PC-9 (cell line): Measurements from ENCODE around the gene SP1.

Source experiments
- EZH2 ChIP-seq: fragments of 200-600 bp; sonication (generic); IDR thresholded peaks from 2 replicates; pipeline ENCODE4 v1.8.0; 2017; ENCODE audit warnings: antibody characterized with exemption, low read depth
- TF ChIP-seq, protein P1 (sequence below): fragments of 200-600 bp; sonication (generic); conservative IDR thresholded peaks from 2 replicates; pipeline ENCODE4 v1.6.1; 2017; ENCODE audit warnings: mixed run types, antibody characterized with exemption, mild to moderate bottlenecking, moderate library complexity

DNA sequence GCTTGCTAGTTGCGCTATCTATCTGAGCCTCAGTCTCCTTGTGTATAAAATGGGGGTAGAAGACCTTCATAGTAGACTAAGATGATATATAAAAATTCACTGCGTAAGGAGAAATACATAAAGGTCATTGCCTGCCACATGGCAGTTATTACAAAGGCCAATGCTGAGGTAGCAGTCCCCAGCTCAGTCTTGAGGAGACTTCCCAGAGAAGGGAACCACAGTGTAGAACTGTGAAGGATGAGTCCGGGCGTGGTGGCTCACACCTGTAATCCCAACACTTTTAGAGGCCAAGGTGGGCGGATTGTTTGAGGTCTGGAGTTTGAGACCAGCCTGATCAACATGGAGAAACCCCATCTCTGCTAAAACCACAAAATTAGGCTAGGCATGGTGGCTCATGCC, 26.7 kb upstream of the SP1 start:
- TF ChIP-seq, protein P1, sequence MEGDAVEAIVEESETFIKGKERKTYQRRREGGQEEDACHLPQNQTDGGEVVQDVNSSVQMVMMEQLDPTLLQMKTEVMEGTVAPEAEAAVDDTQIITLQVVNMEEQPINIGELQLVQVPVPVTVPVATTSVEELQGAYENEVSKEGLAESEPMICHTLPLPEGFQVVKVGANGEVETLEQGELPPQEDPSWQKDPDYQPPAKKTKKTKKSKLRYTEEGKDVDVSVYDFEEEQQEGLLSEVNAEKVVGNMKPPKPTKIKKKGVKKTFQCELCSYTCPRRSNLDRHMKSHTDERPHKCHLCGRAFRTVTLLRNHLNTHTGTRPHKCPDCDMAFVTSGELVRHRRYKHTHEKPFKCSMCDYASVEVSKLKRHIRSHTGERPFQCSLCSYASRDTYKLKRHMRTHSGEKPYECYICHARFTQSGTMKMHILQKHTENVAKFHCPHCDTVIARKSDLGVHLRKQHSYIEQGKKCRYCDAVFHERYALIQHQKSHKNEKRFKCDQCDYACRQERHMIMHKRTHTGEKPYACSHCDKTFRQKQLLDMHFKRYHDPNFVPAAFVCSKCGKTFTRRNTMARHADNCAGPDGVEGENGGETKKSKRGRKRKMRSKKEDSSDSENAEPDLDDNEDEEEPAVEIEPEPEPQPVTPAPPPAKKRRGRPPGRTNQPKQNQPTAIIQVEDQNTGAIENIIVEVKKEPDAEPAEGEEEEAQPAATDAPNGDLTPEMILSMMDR, result no peak
- TF ChIP-seq EZH2, result no peak
